K562 (cell line): ENCODE results near the gene ALDH1A2. TPM values are rescaled to one million over a fixed set of nuclear protein-coding genes. Genes with fewer than 3 reads are reported as not detected.

Source experiments
- ATAC-seq: fragments of 200-7000 bp; cut with Tn5 transposase; 3 replicates; pipeline ENCODE4 v1.9.1; 2020; ENCODE audit warnings: moderate library complexity
- BruUV-seq: library from RNA; stranded (reverse); fragments of 400-500 nt; replicated peaks from 2 replicates; lab custom pipeline; 2021; lab: Mats Ljungman, UMichigan
- CTCF ChIA-PET: fragments of 300-600 bp; formaldehyde crosslinking; extraction: SDS; loops from one replicate; lab custom pipeline; 2021; ENCODE audit warnings: low intra/inter-chr PET ratio; lab: Yijun Ruan, JAX
- POLR2A ChIA-PET: fragments of 300-600, 350-650 bp; sonication (Branson Sonifier 250); formaldehyde crosslinking; extraction: SDS; loops from one replicate; lab custom pipeline; 2021; ENCODE audit warnings: antibody characterized with exemption, inconsistent platforms; lab: Yijun Ruan, JAX
- DNase-seq, 4 experiments: peaks; one replicate each; pipeline versions ENCODE4 v3.0.0 to v3.0.0-alpha.2; 2011 to 2018; ENCODE audit warnings: low spot score in 3 of 4, mixed read lengths in 3 of 4; ENCODE audit errors: extremely low read depth in 1 of 4
- FAIRE-seq: peaks from 2 replicates; lab custom pipeline; 2011; peaks lifted over from hg19 to GRCh38; lab: Jason Lieb, UNC
- H2AFZ ChIP-seq: 2 replicates; pipeline ENCODE4 v1.6.0; 2011; ENCODE audit warnings: low read depth, low read length, control low read depth, inconsistent platforms
- H3K27ac ChIP-seq: fragments of 200-600 bp; 3 replicates; pipeline ENCODE4 v1.8.0; 2011; ENCODE audit warnings: low read depth, mild to moderate bottlenecking, control low read depth, inconsistent platforms, low read length, moderate library complexity, mixed read lengths; ENCODE audit errors: extremely low read depth
- H3K27me3 ChIP-seq, 2 experiments: fragments of 300-600 bp in 1 of 2; 2 replicates in 1 of 2; 3 replicates in 1 of 2; pipeline versions ENCODE4 v1.6.0 to v1.8.0; 2011; ENCODE audit warnings: inconsistent platforms in 2 of 2, low read length in 2 of 2, mild to moderate bottlenecking in 1 of 2, mixed read lengths in 1 of 2, moderate library complexity in 1 of 2; ENCODE audit not compliant: control insufficient read depth in 2 of 2, insufficient read depth in 2 of 2
- H3K36me3 ChIP-seq: fragments of 300-600 bp; 3 replicates; pipeline ENCODE4 v1.8.0; 2011; ENCODE audit warnings: mild to moderate bottlenecking, low read length, inconsistent platforms; ENCODE audit not compliant: control insufficient read depth, insufficient read depth
- H3K4me1 ChIP-seq, 2 experiments: fragments of 200-600 bp in 1 of 2; replicated peaks in 1 of 2; 2 replicates in 1 of 2; 3 replicates in 1 of 2; pipeline versions ENCODE4 v1.5.1 to v1.8.0; 2011; ENCODE audit warnings: inconsistent platforms in 2 of 2, low read length in 2 of 2, mild to moderate bottlenecking in 1 of 2, mixed read lengths in 1 of 2, moderate library complexity in 1 of 2; ENCODE audit not compliant: control insufficient read depth in 2 of 2, insufficient read depth in 2 of 2
- H3K4me2 ChIP-seq: 2 replicates; pipeline ENCODE4 v1.6.1; 2011; ENCODE audit warnings: low read length, control low read depth, inconsistent platforms, mixed read lengths; ENCODE audit not compliant: insufficient read depth
- H3K4me3 ChIP-seq: fragments of 200-600 bp; sonication (generic), shearing (Covaris generic); 2 replicates; pipeline ENCODE4 v1.5.1; 2016; ENCODE audit warnings: control low read depth, inconsistent platforms
- H3K79me2 ChIP-seq: fragments of 200-600 bp; 3 replicates; pipeline ENCODE4 v1.8.0; 2011; ENCODE audit warnings: low read length, inconsistent platforms; ENCODE audit not compliant: control insufficient read depth, insufficient read depth
- H3K9ac ChIP-seq, 2 experiments: 2 replicates each; pipeline versions ENCODE4 v1.6.0 to v1.6.1; 2011; ENCODE audit warnings: low read depth in 2 of 2, low read length in 2 of 2, control low read depth in 1 of 2, inconsistent platforms in 1 of 2, mild to moderate bottlenecking in 1 of 2, mixed read lengths in 1 of 2; ENCODE audit not compliant: insufficient read depth in 1 of 2
- H3K9me1 ChIP-seq: one replicate; pipeline ENCODE4 v1.6.0; 2011; ENCODE audit warnings: inconsistent platforms, mild to moderate bottlenecking, low read length, moderate library complexity; ENCODE audit not compliant: control insufficient read depth, insufficient read depth
- H3K9me3 ChIP-seq: replicated peaks from 2 replicates; pipeline ENCODE4 v1.5.1; 2011; ENCODE audit warnings: low read depth, low read length, inconsistent platforms; ENCODE audit not compliant: control insufficient read depth, insufficient read depth
- H4K20me1 ChIP-seq: replicated peaks from 2 replicates; pipeline ENCODE4 v1.6.1; 2011; ENCODE audit warnings: low read length, inconsistent platforms, mixed read lengths; ENCODE audit not compliant: control insufficient read depth, insufficient read depth
- C11orf30 ChIP-seq: fragments of 450-650 bp; IDR thresholded peaks from 2 replicates; pipeline ENCODE4 v1.6.1; 2016; ENCODE audit warnings: low read depth, mild to moderate bottlenecking
- CBX3 ChIP-seq, 2 experiments: IDR thresholded peaks; 1 replicate in 1 of 2; 2 replicates in 1 of 2; pipeline ENCODE4 v1.6.1; 2012; ENCODE audit warnings: inconsistent platforms in 2 of 2, low read length in 2 of 2, borderline replicate concordance in 1 of 2, control low read depth in 1 of 2
- DNMT1 ChIP-seq: fragments of 450-650 bp; IDR thresholded peaks from 2 replicates; pipeline ENCODE4 v1.6.1; 2016; ENCODE audit warnings: antibody characterized with exemption, mild to moderate bottlenecking
- ETS2 ChIP-seq: IDR thresholded peaks from 2 replicates; pipeline ENCODE4 v1.6.1; 2016; ENCODE audit warnings: borderline replicate concordance, missing genetic modification characterization, mild to moderate bottlenecking, moderate library complexity, missing compliant biosample characterization; ENCODE audit not compliant: poor library complexity, severe bottlenecking
- FOXJ2 ChIP-seq: fragments of 200-800 bp; sonication (Bioruptor generic); IDR thresholded peaks from 2 replicates; pipeline ENCODE4 v1.6.1; 2016; ENCODE audit warnings: missing genetic modification characterization, missing compliant biosample characterization
- KAT7 ChIP-seq: sonication (generic); formaldehyde crosslinking; IDR thresholded peaks from 2 replicates; pipeline ENCODE4 v1.8.0; 2022; ENCODE audit warnings: missing genetic modification reagents, mild to moderate bottlenecking, borderline replicate concordance
- KLF6 ChIP-seq: fragments of 250-450 bp; sonication (Bioruptor Pico); IDR thresholded peaks from 2 replicates; pipeline ENCODE4 v1.4.0; 2020; ENCODE audit warnings: mild to moderate bottlenecking, moderate library complexity, borderline replicate concordance
- MAFG ChIP-seq: fragments of 450-650 bp; conservative IDR thresholded peaks from 2 replicates; pipeline ENCODE4 v1.6.1; 2016; ENCODE audit warnings: missing genetic modification characterization, missing compliant biosample characterization
- MBD2 ChIP-seq: sonication (generic); IDR thresholded peaks from 2 replicates; pipeline ENCODE4 v1.6.1; 2016; ENCODE audit warnings: low read depth, borderline replicate concordance
- MECOM ChIP-seq: fragments of 250-450 bp; sonication (Bioruptor Pico); IDR thresholded peaks from 2 replicates; pipeline ENCODE4 v1.8.0; 2022; ENCODE audit warnings: inconsistent platforms
- MEF2A ChIP-seq: IDR thresholded peaks from 2 replicates; pipeline ENCODE4 v1.6.1; 2011; ENCODE audit warnings: low read depth, mild to moderate bottlenecking, low read length, moderate library complexity; ENCODE audit not compliant: control insufficient read depth
- RNF219 ChIP-seq: fragments of 250-450 bp; sonication (Bioruptor Pico); IDR thresholded peaks from 2 replicates; pipeline ENCODE4 v1.5.0; 2022; ENCODE audit warnings: mild to moderate bottlenecking
- SIRT6 ChIP-seq: IDR thresholded peaks from one replicate; pipeline ENCODE4 v1.6.1; 2012; ENCODE audit warnings: low read depth, mild to moderate bottlenecking, control low read depth, inconsistent platforms, low read length, moderate library complexity
- TOE1 ChIP-seq, 2 experiments: fragments of 450-650 bp in 1 of 2; sonication (generic) in 1 of 2; formaldehyde crosslinking in 1 of 2; IDR thresholded peaks; 2 replicates each; pipeline versions ENCODE4 v1.7.1 to v1.8.0; 2016 to 2022; ENCODE audit warnings: borderline replicate concordance in 2 of 2, mild to moderate bottlenecking in 2 of 2, antibody characterized with exemption in 1 of 2, inconsistent platforms in 1 of 2, low read depth in 1 of 2, missing genetic modification reagents in 1 of 2, moderate library complexity in 1 of 2
- ZBTB26 ChIP-seq: fragments of 450-650 bp; formaldehyde crosslinking; IDR thresholded peaks from 2 replicates; pipeline ENCODE4 v1.4.0; 2022; ENCODE audit warnings: missing genetic modification characterization
- ZNF12 ChIP-seq: sonication (generic); formaldehyde crosslinking; IDR thresholded peaks from 2 replicates; pipeline ENCODE4 v1.4.0; 2020; ENCODE audit warnings: mild to moderate bottlenecking, missing genetic modification reagents
- ZNF316 ChIP-seq: fragments of 450-650 bp; IDR thresholded peaks from 2 replicates; pipeline ENCODE4 v1.6.1; 2016
- ZNF696 ChIP-seq: fragments of 250-450 bp; sonication (Bioruptor Pico); conservative IDR thresholded peaks from 2 replicates; pipeline ENCODE4 v1.4.0; 2020; ENCODE audit warnings: mild to moderate bottlenecking, moderate library complexity
- WGBS: fragments of 100-300 bp; shearing (Covaris generic); methylation state at CpG from one replicate; pipeline ENCODE4 v1.1.6; 2016; ENCODE audit warnings: low coverage, mixed read lengths; ENCODE audit not compliant: insufficient coverage; ENCODE audit errors: missing lambda C conversion rate; 5-methylcytosine and 5-hydroxymethylcytosine counted together
- in situ Hi-C: fragments of 300-500 bp; cut with MboI; formaldehyde crosslinking; loops from 4 replicates; pipeline ENCODE4 v1.15.0; 2018; ENCODE audit warnings: inconsistent platforms, mixed read lengths
- intact Hi-C: fragments of 100-400 bp; cut with micrococcal nuclease; formaldehyde crosslinking; loops from 2 replicates; pipeline ENCODE4 v1.14.2; 2022
- polyA plus RNA-seq, 8 experiments: library from polyadenylated mRNA; depleted of rRNA in 4 of 8; stranded (reverse) in 5 of 8; unstranded in 3 of 8; fragments of >200 nt; fragmentation: Nextera tagmentation in 2 of 8; fragmentation: Illumina TruSeq in 1 of 8; extraction: Ambion mirVana in 2 of 8; extraction: Trizol in 1 of 8; gene quantifications; 2 replicates each; pipeline versions ENCODE4 v1.2.1 to v1.2.3, GENCODE V29; 2011 to 2014; ENCODE audit warnings: inconsistent platforms in 1 of 8, missing spikeins in 1 of 8
- total RNA-seq, 7 experiments: library from RNA; depleted of rRNA in 6 of 7; stranded (reverse); fragments of >200 nt in 6 of 7; fragmentation: Illumina TruSeq in 2 of 7; extraction: Trizol in 2 of 7; gene quantifications; 2 replicates each; pipeline versions ENCODE4 v1.2.1 to v1.2.3, GENCODE V29; 2011 to 2021; ENCODE audit warnings: low replicate concordance in 1 of 7

The ALDH1A2 gene
- total and polyA plus RNA-seq, 9 of the 15 experiments (the other 6 are each of a cell fraction or from before 2014, with no cell fraction given), result 115 to 393 (median 333) TPM

GRCh38 chr15:58053315-58054153, 12.0 kb downstream of the ALDH1A2 start:
- in situ Hi-C loops, result loop anchor here (25.0 kb wide), 2 partner anchors 316 to 491 kb away; no protein-coding TSS in a partner anchor
- no peak overlapping the region for H2AFZ ChIP-seq
- 0 out of 2 replicates have a peak, but pooled peaks cover 3% of the 10 kb centered on the region for H4K20me1 ChIP-seq
- 73% methylated on average over 4 of the region's 4 CpGs for WGBS
- DNase-seq, result no peak
- H3K9me1 ChIP-seq, result no peaks in the 10 kb centered on the region
- no peak overlapping the region for H3K27ac ChIP-seq
- no peak for ATAC-seq
- H3K4me1 ChIP-seq, result peaks cover 0 to 8% of the 10 kb centered on the region in 2 experiments; a peak in 2 of 5 replicates
- H3K9me3 ChIP-seq, result no peaks in the 10 kb centered on the region
- H3K36me3 ChIP-seq, result peaks cover 72% of the 10 kb centered on the region
- no peaks in the 10 kb centered on the region for H3K27me3 ChIP-seq
- peaks cover 100% of the 10 kb centered on the region for H3K79me2 ChIP-seq
- CTCF ChIA-PET, result no interaction called here
- BruUV-seq, result no TSS peak
- no peak overlapping the region for H3K4me2 ChIP-seq
- FAIRE-seq, result no peak
- intact Hi-C loops, result no loop called here
- POLR2A ChIA-PET, result no interaction called here
- no peak overlapping the region for H3K9ac ChIP-seq
- H3K4me3 ChIP-seq, result no peak overlapping the region
- no peak for TF ChIP-seq SIRT6
- peak; percentile 44 for TF ChIP-seq MAFG (tag)
- no peak for TF ChIP-seq ZBTB26 (CRISPR knock-in tag)
- TF ChIP-seq KLF6 (CRISPR knock-in tag), result no peak
- no peak for TF ChIP-seq ZNF12 (CRISPR knock-in tag)
- TF ChIP-seq FOXJ2 (tag), result no peak
- TF ChIP-seq DNMT1, result no peak
- TF ChIP-seq ETS2 (tag), result no peak
- TF ChIP-seq CBX3 (IDR thresholded peaks at IDR 0.05; ENCODE audit: borderline replicate concordance in 1 of 2, low read length in 2 of 2), result no peak
- peak; percentile 74 for TF ChIP-seq C11orf30
- TF ChIP-seq KAT7 (CRISPR knock-in tag), result no peak
- TF ChIP-seq MECOM (CRISPR knock-in tag), result no peak
- no peak for TF ChIP-seq ZNF696 (CRISPR knock-in tag)
- no peak for TF ChIP-seq MEF2A
- TF ChIP-seq TOE1 (IDR thresholded peaks at IDR 0.05; ENCODE audit: borderline replicate concordance), result no peak
- TF ChIP-seq TOE1 (CRISPR knock-in tag; IDR thresholded peaks at IDR 0.05; ENCODE audit: borderline replicate concordance, low read depth), result no peak
- TF ChIP-seq RNF219 (CRISPR knock-in tag), result no peak
- TF ChIP-seq ZNF316, result peak; percentile 90
- no peak for TF ChIP-seq MBD2
